PC-9 (cell line): ENCODE measurements around the gene KRTAP3-3. TPM values are rescaled to one million over a fixed set of nuclear protein-coding genes. Genes with fewer than 3 reads are reported as not detected.

ENCODE experiments used
- BruUV-seq: library from RNA; stranded (reverse); fragments of 400-500 nt; replicated peaks from 2 replicates; lab custom pipeline; 2021; lab: Mats Ljungman, UMichigan
- CTCF ChIA-PET: fragments of 300-600 bp; sonication (Branson Sonifier 250); formaldehyde crosslinking; loops from one replicate; lab custom pipeline; 2022; ENCODE audit warnings: antibody characterized with exemption; lab: Charles Lee
- POLR2A ChIA-PET: fragments of 300-600 bp; sonication (Branson Sonifier 250); formaldehyde crosslinking; loops from one replicate; lab custom pipeline; 2022; ENCODE audit warnings: antibody characterized with exemption; ENCODE audit not compliant: unreplicated experiment; lab: Charles Lee
- DNase-seq, 2 experiments: peaks; one replicate each; pipeline versions ENCODE4 v3.0.0 to v3.0.0-alpha.2; 2015 to 2022; ENCODE audit warnings: mixed read lengths in 1 of 2
- H2AFZ ChIP-seq: fragments of 200-600 bp; sonication (generic); 2 replicates; pipeline ENCODE4 v1.8.1; 2017; ENCODE audit warnings: antibody characterized with exemption
- H3F3A ChIP-seq: fragments of 200-600 bp; sonication (generic); 2 replicates; pipeline ENCODE4 v1.8.1; 2017; ENCODE audit warnings: antibody characterized with exemption, mild to moderate bottlenecking, low read depth; ENCODE audit not compliant: insufficient read depth
- H3K27ac ChIP-seq: fragments of 200-600 bp; sonication (generic); 2 replicates; pipeline ENCODE4 v1.6.1; 2016; ENCODE audit warnings: mixed run types
- H3K27me3 ChIP-seq: fragments of 200-600 bp; sonication (generic); 2 replicates; pipeline ENCODE4 v1.6.1; 2016; ENCODE audit warnings: low read depth, mixed run types; ENCODE audit not compliant: insufficient read depth
- H3K36me3 ChIP-seq: fragments of 200-600 bp; sonication (generic); 2 replicates; pipeline ENCODE4 v1.6.1; 2016; ENCODE audit warnings: low read depth, mixed run types
- H3K4me1 ChIP-seq: fragments of 200-600 bp; sonication (generic); replicated peaks from 2 replicates; pipeline ENCODE4 v1.6.1; 2016; ENCODE audit warnings: mixed run types; ENCODE audit not compliant: insufficient read depth
- H3K4me2 ChIP-seq: fragments of 200-600 bp; sonication (generic); 2 replicates; pipeline ENCODE4 v1.6.1; 2017; ENCODE audit warnings: mixed run types
- H3K4me3 ChIP-seq: fragments of 200-600 bp; sonication (generic); 2 replicates; pipeline ENCODE4 v1.6.1; 2016; ENCODE audit warnings: mixed run types
- H3K79me2 ChIP-seq: fragments of 200-600 bp; sonication (generic); 2 replicates; pipeline ENCODE4 v1.6.1; 2017; ENCODE audit warnings: low read depth, mixed run types
- H3K9me2 ChIP-seq: fragments of 200-600 bp; sonication (generic); 2 replicates; pipeline ENCODE4 v1.8.1; 2017; ENCODE audit warnings: mild to moderate bottlenecking; ENCODE audit not compliant: insufficient read depth
- H3K9me3 ChIP-seq: fragments of 200-600 bp; sonication (generic); 2 replicates; pipeline ENCODE4 v1.8.1; 2016; ENCODE audit warnings: low read depth; ENCODE audit not compliant: insufficient read depth
- H4K20me1 ChIP-seq: fragments of 200-600 bp; sonication (generic); 2 replicates; pipeline ENCODE4 v1.8.1; 2017; ENCODE audit not compliant: insufficient read depth
- EZH2 ChIP-seq: fragments of 200-600 bp; sonication (generic); IDR thresholded peaks from 2 replicates; pipeline ENCODE4 v1.8.0; 2017; ENCODE audit warnings: antibody characterized with exemption, low read depth
- intact Hi-C: fragments of 100-400 bp; cut with micrococcal nuclease; formaldehyde crosslinking; loops from one replicate; pipeline ENCODE4 v1.10.0; 2022; ENCODE audit not compliant: unreplicated experiment
- total RNA-seq: library from RNA; stranded (reverse); gene quantifications from 2 replicates; pipeline ENCODE4 v1.2.3, GENCODE V29; 2021
- TF ChIP-seq, protein P1 (sequence below): fragments of 200-600 bp; sonication (generic); conservative IDR thresholded peaks from 2 replicates; pipeline ENCODE4 v1.6.1; 2017; ENCODE audit warnings: mixed run types, antibody characterized with exemption, mild to moderate bottlenecking, moderate library complexity

The KRTAP3-3 gene
- total RNA-seq, 1 experiment from 2014 or later, result not detected

DNA sequence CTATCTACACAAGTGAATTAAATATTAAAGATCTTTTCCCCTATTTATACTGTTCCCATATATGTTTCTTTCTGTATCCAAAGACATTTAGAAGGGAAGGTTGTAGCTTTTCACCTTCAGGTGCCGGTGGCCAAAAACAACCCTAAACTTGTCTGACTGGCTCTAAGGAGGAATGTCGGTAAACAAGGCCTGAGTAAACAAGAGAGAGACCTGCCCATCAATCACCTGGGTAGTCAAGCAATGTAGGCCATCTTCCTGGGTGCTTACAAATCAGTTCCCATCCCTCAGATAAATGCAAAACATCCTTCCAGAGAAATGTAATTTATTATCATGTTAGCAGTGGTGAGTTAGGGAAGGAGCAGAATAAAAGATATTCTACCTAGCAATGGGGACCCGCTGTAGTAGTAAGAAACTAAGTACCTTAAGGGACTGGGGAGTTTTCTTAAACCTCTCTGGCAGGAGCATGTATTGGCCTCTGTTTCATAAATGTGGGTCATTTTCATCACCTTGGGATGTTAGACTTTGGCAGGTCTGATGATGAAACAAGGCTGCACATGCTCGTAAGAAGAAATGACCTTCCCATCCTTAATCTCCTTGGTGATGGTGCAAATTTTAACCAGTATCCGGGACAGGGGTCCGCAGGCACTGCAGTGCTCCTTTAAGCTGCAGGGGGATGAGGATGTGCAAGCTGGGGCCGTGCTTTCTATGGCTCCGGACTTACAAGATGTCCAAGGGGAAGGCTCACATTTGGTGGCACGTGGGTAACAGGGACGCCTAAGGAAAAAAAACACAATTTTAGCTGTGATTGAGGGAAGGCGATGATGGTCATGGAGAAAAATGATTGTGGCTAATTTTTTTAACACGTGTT is 35.6 kb downstream of the KRTAP3-3 start:
- BruUV-seq, result no TSS peak
- intact Hi-C loops, result loop anchor here (1.0 to 5.0 kb wide), 3 partner anchors 43 to 89 kb away; partner anchors contain the start of gene KRTAP2-1
- TF ChIP-seq, protein P1, sequence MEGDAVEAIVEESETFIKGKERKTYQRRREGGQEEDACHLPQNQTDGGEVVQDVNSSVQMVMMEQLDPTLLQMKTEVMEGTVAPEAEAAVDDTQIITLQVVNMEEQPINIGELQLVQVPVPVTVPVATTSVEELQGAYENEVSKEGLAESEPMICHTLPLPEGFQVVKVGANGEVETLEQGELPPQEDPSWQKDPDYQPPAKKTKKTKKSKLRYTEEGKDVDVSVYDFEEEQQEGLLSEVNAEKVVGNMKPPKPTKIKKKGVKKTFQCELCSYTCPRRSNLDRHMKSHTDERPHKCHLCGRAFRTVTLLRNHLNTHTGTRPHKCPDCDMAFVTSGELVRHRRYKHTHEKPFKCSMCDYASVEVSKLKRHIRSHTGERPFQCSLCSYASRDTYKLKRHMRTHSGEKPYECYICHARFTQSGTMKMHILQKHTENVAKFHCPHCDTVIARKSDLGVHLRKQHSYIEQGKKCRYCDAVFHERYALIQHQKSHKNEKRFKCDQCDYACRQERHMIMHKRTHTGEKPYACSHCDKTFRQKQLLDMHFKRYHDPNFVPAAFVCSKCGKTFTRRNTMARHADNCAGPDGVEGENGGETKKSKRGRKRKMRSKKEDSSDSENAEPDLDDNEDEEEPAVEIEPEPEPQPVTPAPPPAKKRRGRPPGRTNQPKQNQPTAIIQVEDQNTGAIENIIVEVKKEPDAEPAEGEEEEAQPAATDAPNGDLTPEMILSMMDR, result no peak
- TF ChIP-seq EZH2, result no peak
- no peak overlapping the region for H2AFZ ChIP-seq
- H3K4me1 ChIP-seq, result peaks cover 68% of the 10 kb centered on the region
- 0 out of 2 replicates have a peak, but pooled peaks cover 5% of the 10 kb centered on the region for H3K79me2 ChIP-seq
- CTCF ChIA-PET, result no interaction called here
- peak overlapping the region; percentile 98 for H3K27ac ChIP-seq
- no peaks in the 10 kb centered on the region for H3K36me3 ChIP-seq
- peak overlapping the region; percentile 73 for H3K4me2 ChIP-seq
- no peaks in the 10 kb centered on the region for H4K20me1 ChIP-seq
- no peaks in the 10 kb centered on the region for H3K27me3 ChIP-seq
- H3K9me2 ChIP-seq, result no peaks in the 10 kb centered on the region
- DNase-seq, result peak; percentile 49 to 89
- POLR2A ChIA-PET, result no interaction called here
- H3K4me3 ChIP-seq, result peak overlapping the region; percentile 33; the same call in 1 of the 2 replicates
- H3F3A ChIP-seq, result peaks cover 44% of the 10 kb centered on the region
- H3K9me3 ChIP-seq, result peaks cover 7% of the 10 kb centered on the region

DNA sequence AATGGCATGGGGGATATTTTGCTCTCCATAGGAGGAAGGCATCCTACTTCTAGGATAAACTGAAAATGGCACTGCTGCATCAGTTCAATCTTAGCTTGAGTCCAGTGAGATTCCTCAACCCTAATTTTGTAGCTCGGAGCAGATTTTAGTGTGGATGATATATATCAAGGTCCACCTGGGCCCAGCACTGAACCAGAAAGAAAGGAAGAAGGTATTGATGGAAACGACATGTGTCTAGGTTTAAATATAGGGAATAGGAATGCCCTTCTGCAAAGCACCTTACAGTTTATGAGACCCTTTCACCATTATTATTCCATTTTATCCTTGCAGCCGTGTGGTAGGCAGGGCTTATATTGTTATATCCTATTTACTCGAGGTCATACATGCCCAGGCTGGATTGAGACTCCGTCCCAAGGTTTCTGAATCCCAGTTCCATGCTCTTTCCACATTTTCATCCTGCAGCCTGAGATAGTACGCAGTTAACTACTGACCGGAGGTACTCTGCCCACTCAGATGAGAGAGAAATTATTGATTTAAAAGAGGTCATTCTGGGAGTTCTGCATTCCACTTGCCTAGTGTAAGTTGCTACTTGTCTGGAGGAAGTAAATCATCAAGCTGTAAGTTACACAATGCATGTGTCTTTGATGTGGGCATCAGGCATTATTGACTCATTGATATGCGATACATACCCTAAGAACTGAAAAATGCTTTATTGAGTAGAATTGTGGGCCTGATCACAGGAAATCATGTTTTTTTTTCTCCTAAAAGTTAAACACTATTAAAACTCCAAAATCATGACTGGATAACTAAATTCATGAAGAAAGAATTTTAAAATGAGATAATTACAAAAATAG is 37.3 kb downstream of the KRTAP3-3 start:
- 0 out of 2 replicates have a peak, but pooled peaks cover 5% of the 10 kb centered on the region for H3K79me2 ChIP-seq
- H3K4me1 ChIP-seq, result peaks cover 85% of the 10 kb centered on the region
- no peak overlapping the region for H2AFZ ChIP-seq
- peak; percentile 33 to 100 for DNase-seq
- peak overlapping the region; percentile 74 for H3K4me2 ChIP-seq
- H3K27ac ChIP-seq, result peak overlapping the region; percentile 98
- ChIA-PET CTCF (no interaction called here), POLR2A (interaction anchor here (0.6 kb wide), 1 partner anchor 588 kb away, joined by 4 read pairs; no protein-coding TSS in a partner anchor)
- H3K9me2 ChIP-seq, result no peaks in the 10 kb centered on the region
- no peaks in the 10 kb centered on the region; the same call in 1 of the 2 replicates for H3K9me3 ChIP-seq
- H3F3A ChIP-seq, result peaks cover 57% of the 10 kb centered on the region
- H3K4me3 ChIP-seq, result peak overlapping the region; percentile 33; the same call in 1 of the 2 replicates
- H3K27me3 ChIP-seq, result no peaks in the 10 kb centered on the region
- H4K20me1 ChIP-seq, result no peaks in the 10 kb centered on the region
- H3K36me3 ChIP-seq, result no peaks in the 10 kb centered on the region
- TF ChIP-seq, protein P1, result no peak
- no peak for TF ChIP-seq EZH2
- intact Hi-C loops, result loop anchor here (5.0 kb wide), 1 partner anchor 91 kb away; the partner anchor contains the start of gene KRTAP2-1
- TSS peak; percentile 82 for BruUV-seq

DNA sequence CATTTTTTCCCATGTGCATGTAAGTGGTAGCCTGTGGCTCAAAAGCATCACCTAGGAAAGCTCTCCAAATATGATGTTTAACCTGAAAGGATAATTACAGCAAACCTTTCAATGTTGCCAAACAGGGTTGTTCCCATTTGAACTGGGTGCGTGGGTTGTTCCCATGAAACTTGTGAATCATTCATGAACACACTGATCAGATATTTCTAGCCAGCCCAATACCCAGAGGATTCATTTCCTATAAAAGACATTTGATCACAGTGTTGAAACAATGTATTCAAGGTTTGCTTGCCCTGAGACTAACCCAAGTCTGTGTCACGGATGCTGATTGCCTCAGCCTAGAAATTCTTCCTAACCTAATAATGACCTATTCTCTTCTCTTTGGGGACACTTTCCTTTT is 40.1 kb downstream of the KRTAP3-3 start:
- peak overlapping the region; percentile 54 for H3K4me2 ChIP-seq
- peak in 1 of 2 experiments; percentile 98 for DNase-seq
- intact Hi-C loops, result no loop called here
- peak overlapping the region; percentile 98 for H3K27ac ChIP-seq
- H3K9me2 ChIP-seq, result no peaks in the 10 kb centered on the region
- TF ChIP-seq, protein P1, result no peak
- TF ChIP-seq EZH2, result no peak
- H3K4me3 ChIP-seq, result no peak overlapping the region
- peaks cover 54% of the 10 kb centered on the region for H3F3A ChIP-seq
- BruUV-seq, result no TSS peak
- H4K20me1 ChIP-seq, result no peaks in the 10 kb centered on the region
- 0 out of 2 replicates have a peak, but pooled peaks cover 5% of the 10 kb centered on the region for H3K79me2 ChIP-seq
- POLR2A ChIA-PET, result no interaction called here
- no peaks in the 10 kb centered on the region for H3K27me3 ChIP-seq
- no peaks in the 10 kb centered on the region for H3K36me3 ChIP-seq
- peaks cover 74% of the 10 kb centered on the region for H3K4me1 ChIP-seq
- no peak overlapping the region for H2AFZ ChIP-seq
- CTCF ChIA-PET, result no interaction called here
- H3K9me3 ChIP-seq, result no peaks in the 10 kb centered on the region
